Measurements from ENCODE around the gene WNT5B. TPM values are rescaled to one million over a fixed set of nuclear protein-coding genes. Genes with fewer than 3 reads are reported as not detected.

WNT5B gene
- total RNA-seq, 1 donor from 2014 or later: 88.7 TPM

- H3K27ac Mint-ChIP-seq (ENCODE audit: unreplicated experiment): peak overlapping the region; percentile 91
- TF ChIP-seq, protein P1, sequence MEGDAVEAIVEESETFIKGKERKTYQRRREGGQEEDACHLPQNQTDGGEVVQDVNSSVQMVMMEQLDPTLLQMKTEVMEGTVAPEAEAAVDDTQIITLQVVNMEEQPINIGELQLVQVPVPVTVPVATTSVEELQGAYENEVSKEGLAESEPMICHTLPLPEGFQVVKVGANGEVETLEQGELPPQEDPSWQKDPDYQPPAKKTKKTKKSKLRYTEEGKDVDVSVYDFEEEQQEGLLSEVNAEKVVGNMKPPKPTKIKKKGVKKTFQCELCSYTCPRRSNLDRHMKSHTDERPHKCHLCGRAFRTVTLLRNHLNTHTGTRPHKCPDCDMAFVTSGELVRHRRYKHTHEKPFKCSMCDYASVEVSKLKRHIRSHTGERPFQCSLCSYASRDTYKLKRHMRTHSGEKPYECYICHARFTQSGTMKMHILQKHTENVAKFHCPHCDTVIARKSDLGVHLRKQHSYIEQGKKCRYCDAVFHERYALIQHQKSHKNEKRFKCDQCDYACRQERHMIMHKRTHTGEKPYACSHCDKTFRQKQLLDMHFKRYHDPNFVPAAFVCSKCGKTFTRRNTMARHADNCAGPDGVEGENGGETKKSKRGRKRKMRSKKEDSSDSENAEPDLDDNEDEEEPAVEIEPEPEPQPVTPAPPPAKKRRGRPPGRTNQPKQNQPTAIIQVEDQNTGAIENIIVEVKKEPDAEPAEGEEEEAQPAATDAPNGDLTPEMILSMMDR (IDR thresholded peaks at IDR 0.05): no peak
- H3K36me3 Mint-ChIP-seq (ENCODE audit: unreplicated experiment): no peaks in the 10 kb centered on the region
- no peak for DNase-seq (ENCODE audit: extremely low spot score, unreplicated experiment)
- peaks cover 66% of the 10 kb centered on the region for H3K4me1 Mint-ChIP-seq (ENCODE audit: unreplicated experiment)
- H3K27me3 Mint-ChIP-seq (ENCODE audit: unreplicated experiment): no peaks in the 10 kb centered on the region
- H3K4me3 Mint-ChIP-seq (ENCODE audit: unreplicated experiment): peak overlapping the region; percentile 89
- no peaks in the 10 kb centered on the region for H3K9me3 Mint-ChIP-seq (ENCODE audit: unreplicated experiment)
These were observed 35.6 kb upstream of the WNT5B start for GRCh38 chr12:1593174-1594005.

GRCh38 chr12:1594006-1594260 is 35.1 kb upstream of the WNT5B start:
- H3K36me3 Mint-ChIP-seq (ENCODE audit: unreplicated experiment): no peaks in the 10 kb centered on the region
- no peaks in the 10 kb centered on the region for H3K9me3 Mint-ChIP-seq (ENCODE audit: unreplicated experiment)
- H3K4me1 Mint-ChIP-seq (ENCODE audit: unreplicated experiment): peaks cover 61% of the 10 kb centered on the region
- no peak overlapping the region for H3K27ac Mint-ChIP-seq (ENCODE audit: unreplicated experiment)
- peak overlapping the region; percentile 89 for H3K4me3 Mint-ChIP-seq (ENCODE audit: unreplicated experiment)
- no peaks in the 10 kb centered on the region for H3K27me3 Mint-ChIP-seq (ENCODE audit: unreplicated experiment)
- no peak for DNase-seq (ENCODE audit: extremely low spot score, unreplicated experiment)
- TF ChIP-seq, protein P1 (IDR thresholded peaks at IDR 0.05): no peak

DNA sequence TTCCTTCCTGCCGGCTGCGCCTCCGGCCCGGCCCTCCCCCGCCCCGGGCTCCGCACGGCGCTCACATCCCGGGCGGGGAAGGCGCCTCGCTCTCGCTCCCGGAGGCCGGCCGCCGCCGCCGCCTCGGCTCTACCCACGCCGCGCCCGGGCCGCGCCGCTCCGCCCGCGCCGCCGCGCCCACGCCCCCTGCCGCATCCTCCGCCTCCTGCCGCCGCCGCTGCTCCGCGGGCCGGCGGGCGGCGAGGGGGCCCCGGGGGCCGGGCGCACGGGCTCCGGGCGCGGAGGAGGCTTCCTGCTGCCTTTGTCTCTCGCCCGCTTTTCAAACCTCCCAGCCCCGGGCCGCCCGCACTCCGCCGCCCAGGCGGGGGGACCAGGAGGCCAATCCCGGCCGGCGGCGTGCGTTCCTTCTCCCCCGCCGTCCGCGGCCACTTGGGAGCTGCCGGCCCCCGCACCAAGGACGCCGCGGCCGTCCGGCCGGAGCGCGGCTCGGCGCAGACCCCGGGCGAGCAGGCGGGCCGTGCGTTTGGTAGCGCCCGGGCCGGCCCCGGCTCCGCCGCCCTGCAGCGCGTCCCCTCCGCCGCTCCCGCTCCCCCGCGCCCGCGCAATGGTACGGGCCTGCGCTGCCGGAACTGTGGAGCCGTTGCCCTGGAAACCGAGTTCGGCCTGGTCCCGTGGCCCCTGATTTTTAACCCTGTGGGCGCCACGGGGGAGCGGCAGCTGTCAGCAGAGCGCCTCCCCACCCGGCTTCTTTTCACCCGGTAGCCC is 34.6 kb upstream of the WNT5B start, which contains the start of gene FBXL14:
TSS of gene FBXL14 (minus strand) at position 321 of the 765 bp plus-strand sequence. CDS start 515 bp downstream, outside the sequence.
- peak; percentile 97 for DNase-seq (ENCODE audit: extremely low spot score, unreplicated experiment)
- H3K27ac Mint-ChIP-seq (ENCODE audit: unreplicated experiment): peak within 1 kb of the TSS; percentile 93
- H3K36me3 Mint-ChIP-seq (ENCODE audit: unreplicated experiment): no peaks in the 10 kb centered on the region
- no peaks in the 10 kb centered on the region for H3K9me3 Mint-ChIP-seq (ENCODE audit: unreplicated experiment)
- peak within 1 kb of the TSS; percentile 89 for H3K4me3 Mint-ChIP-seq (ENCODE audit: unreplicated experiment)
- H3K27me3 Mint-ChIP-seq (ENCODE audit: unreplicated experiment): no peaks in the 10 kb centered on the region
- TF ChIP-seq, protein P1 (IDR thresholded peaks at IDR 0.05): no peak
- H3K4me1 Mint-ChIP-seq (ENCODE audit: unreplicated experiment): peaks cover 59% of the 10 kb centered on the region

DNA sequence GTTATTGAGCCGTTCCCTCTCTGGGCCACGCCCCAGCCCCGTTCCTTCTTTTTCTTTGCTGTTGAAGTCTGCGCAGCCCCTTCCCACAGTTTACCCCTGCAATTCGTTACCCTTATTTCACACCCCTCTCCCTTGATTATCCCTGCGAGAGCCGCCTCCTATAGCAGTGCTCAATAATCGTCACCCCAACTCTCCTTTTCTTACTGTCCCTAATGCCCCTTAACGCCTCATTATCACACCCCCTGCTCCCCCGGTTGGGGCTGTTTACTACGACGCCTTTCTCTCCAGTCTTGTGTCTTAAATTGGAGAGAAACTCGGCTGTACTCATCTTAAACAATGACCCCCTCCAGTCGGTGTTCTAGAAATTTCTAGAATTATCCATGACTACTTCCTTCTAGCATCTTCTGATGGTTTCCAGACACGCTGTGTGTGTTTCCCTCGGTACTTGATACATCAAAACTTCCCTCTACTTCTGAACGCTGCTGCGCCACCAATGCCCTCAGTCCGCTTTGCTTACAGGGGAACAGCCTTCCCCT is 33.9 kb upstream of the WNT5B start:
- DNase-seq (ENCODE audit: extremely low spot score, unreplicated experiment): no peak
- H3K36me3 Mint-ChIP-seq (ENCODE audit: unreplicated experiment): no peaks in the 10 kb centered on the region
- TF ChIP-seq, protein P1 (IDR thresholded peaks at IDR 0.05): no peak
- peaks cover 53% of the 10 kb centered on the region for H3K4me1 Mint-ChIP-seq (ENCODE audit: unreplicated experiment)
- H3K4me3 Mint-ChIP-seq (ENCODE audit: unreplicated experiment): peak overlapping the region; percentile 74
- H3K27me3 Mint-ChIP-seq (ENCODE audit: unreplicated experiment): no peaks in the 10 kb centered on the region
- no peaks in the 10 kb centered on the region for H3K9me3 Mint-ChIP-seq (ENCODE audit: unreplicated experiment)
- peak overlapping the region; percentile 93 for H3K27ac Mint-ChIP-seq (ENCODE audit: unreplicated experiment)

All from osteocyte (in vitro differentiated cells).